IgD-negative memory B cell (primary cell): Measurements from ENCODE around the gene COL9A3. TPM values are rescaled to one million over a fixed set of nuclear protein-coding genes. Genes with fewer than 3 reads are reported as not detected.
"Not testable (repeated sequence)": the region's sequence is repeated elsewhere in the genome, so short reads cannot be mapped to it uniquely, and the experiment has no call there.

ENCODE experiments used
- H3K27ac Mint-ChIP-seq, 3 donors: one replicate each; pipeline ENCODE4 v1.8.0; 2020 to 2022; ENCODE audit warnings: mild to moderate bottlenecking in 3 of 3, mixed read lengths in 3 of 3, moderate library complexity in 1 of 3
- H3K27me3 Mint-ChIP-seq: one replicate; pipeline ENCODE4 v1.8.0; 2021; ENCODE audit warnings: mixed read lengths
- H3K36me3 Mint-ChIP-seq: one replicate; pipeline ENCODE4 v1.8.0; 2020; ENCODE audit warnings: mild to moderate bottlenecking, mixed read lengths
- H3K4me1 Mint-ChIP-seq, 3 donors: one replicate each; pipeline ENCODE4 v1.8.0; 2020 to 2022; ENCODE audit warnings: mixed read lengths in 3 of 3, mild to moderate bottlenecking in 1 of 3
- H3K4me3 Mint-ChIP-seq, 4 donors: one replicate each; pipeline ENCODE4 v1.8.0; 2020 to 2022; ENCODE audit warnings: mild to moderate bottlenecking in 4 of 4, mixed read lengths in 4 of 4, moderate library complexity in 3 of 4
- H3K9me3 Mint-ChIP-seq, 3 donors: one replicate each; pipeline ENCODE4 v1.8.0; 2020 to 2021; ENCODE audit warnings: mixed read lengths in 3 of 3, mild to moderate bottlenecking in 1 of 3
- polyA plus RNA-seq: library from polyadenylated mRNA; unstranded; fragments of 300-500 nt; fragmentation: Illumina TruSeq; gene quantifications from one replicate; pipeline ENCODE4 v1.2.3, GENCODE V29; 2021

The COL9A3 gene
- polyA plus RNA-seq, 1 donor from 2014 or later = 11.9 TPM

DNA sequence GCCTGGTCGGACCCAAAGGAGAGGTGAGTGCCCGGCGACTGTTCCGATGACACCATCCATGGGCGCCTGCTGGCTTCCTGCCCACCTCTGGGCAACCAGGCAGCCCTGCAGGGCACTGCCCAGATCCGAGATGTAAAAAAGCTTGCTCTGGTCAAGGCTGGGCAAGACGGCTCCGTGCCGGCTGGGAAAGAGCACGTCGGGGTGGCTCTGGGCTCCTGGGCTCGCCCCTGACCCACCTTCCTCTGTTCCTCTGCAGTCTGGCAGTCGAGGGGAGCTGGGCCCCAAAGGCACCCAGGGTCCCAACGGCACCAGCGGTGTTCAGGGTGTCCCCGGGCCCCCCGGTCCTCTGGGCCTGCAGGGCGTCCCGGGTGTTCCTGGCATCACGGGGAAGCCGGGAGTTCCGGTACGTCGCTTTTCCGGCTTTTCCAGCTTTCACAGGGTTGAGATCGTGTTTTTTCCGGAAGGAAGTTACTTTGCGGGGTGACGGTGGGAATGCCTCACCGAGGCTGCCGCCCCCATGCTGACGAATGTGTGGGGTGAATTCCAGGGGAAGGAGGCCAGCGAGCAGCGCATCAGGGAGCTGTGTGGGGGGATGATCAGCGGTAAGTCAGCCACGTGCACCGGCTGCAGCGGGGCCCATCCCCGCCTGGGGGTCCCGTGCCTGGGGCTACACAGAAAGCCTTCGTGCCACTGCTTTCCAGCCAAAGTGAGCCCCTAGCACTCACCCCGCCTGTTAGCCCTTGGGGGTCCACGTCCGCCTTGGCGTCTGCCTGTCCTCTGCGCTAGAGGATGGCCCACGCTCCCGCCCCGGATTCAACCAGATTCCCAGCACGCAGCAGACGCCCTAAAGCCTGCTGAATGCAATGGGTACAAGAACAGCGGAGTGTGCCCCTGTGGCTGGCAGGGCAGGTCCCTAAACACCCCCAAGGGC lies 19.3 kb downstream of the COL9A3 start:
- peaks cover 26 to 30% (median 28%) of the 10 kb centered on the region in 3 donors for H3K4me1 Mint-ChIP-seq
- H3K4me3 Mint-ChIP-seq = peak overlapping the region in 2 of 4 donors; percentile 13 to 60
- H3K36me3 Mint-ChIP-seq = peaks cover 8% of the 10 kb centered on the region
- no peaks in the 10 kb centered on the region for H3K9me3 Mint-ChIP-seq
- peak overlapping the region in 1 of 3 donors; percentile 91 for H3K27ac Mint-ChIP-seq
- peaks cover 9% of the 10 kb centered on the region for H3K27me3 Mint-ChIP-seq

DNA sequence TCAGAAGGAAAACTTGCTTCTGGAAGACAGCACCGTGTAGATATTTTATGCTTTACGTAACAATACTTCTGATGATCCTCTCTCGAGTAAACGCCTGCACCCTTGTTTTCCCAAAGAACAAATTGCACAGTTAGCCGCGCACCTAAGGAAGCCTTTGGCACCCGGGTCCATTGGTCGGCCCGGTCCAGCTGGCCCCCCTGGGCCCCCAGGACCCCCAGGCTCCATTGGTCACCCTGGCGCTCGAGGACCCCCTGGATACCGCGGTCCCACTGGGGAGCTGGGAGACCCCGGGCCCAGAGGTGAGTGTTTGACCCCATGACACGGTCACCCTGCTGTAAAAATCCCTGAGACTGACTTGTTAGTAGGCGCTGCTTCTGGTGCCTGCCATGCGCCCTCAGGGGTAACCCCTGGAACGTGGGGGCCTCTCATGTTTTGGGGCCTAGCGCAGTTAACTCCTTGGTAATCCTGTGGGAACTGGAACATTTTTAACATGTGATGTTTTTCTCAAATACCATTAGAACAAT lies 20.2 kb downstream of the COL9A3 start:
- peak overlapping the region in 2 of 3 donors; percentile 91 to 97 for H3K27ac Mint-ChIP-seq
- no peaks in the 10 kb centered on the region for H3K9me3 Mint-ChIP-seq
- H3K27me3 Mint-ChIP-seq = peaks cover 9% of the 10 kb centered on the region
- H3K36me3 Mint-ChIP-seq = peaks cover 8% of the 10 kb centered on the region
- H3K4me1 Mint-ChIP-seq = peaks cover 24 to 26% (median 24%) of the 10 kb centered on the region in 3 donors
- H3K4me3 Mint-ChIP-seq = peak overlapping the region in 2 of 4 donors; percentile 63 to 70

DNA sequence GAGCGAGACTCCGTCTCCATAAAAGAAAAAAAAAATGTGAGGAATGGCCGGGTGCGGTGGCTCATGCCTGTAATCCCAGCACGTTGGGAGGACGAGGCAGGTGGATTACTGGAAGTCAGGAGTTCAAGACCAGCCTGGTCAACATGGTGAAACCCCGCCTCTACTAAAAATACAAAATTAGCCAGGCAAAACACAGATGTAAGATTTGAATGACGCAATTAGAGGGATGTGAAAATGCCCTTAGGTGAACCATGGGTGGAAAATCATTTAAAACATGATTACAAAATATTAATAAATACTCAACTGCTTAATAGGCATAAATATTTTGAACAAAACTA lies 20.9 kb downstream of the COL9A3 start:
- peak overlapping the region; percentile 91 to 97 (median 97) for H3K27ac Mint-ChIP-seq
- no peaks in the 10 kb centered on the region for H3K9me3 Mint-ChIP-seq
- H3K27me3 Mint-ChIP-seq = peaks cover 6% of the 10 kb centered on the region
- H3K36me3 Mint-ChIP-seq = peaks cover 8% of the 10 kb centered on the region
- H3K4me1 Mint-ChIP-seq = peaks cover 19 to 21% (median 20%) of the 10 kb centered on the region in 3 donors
- peak overlapping the region in 3 of 4 donors; percentile 39 to 70 (median 66) for H3K4me3 Mint-ChIP-seq

DNA sequence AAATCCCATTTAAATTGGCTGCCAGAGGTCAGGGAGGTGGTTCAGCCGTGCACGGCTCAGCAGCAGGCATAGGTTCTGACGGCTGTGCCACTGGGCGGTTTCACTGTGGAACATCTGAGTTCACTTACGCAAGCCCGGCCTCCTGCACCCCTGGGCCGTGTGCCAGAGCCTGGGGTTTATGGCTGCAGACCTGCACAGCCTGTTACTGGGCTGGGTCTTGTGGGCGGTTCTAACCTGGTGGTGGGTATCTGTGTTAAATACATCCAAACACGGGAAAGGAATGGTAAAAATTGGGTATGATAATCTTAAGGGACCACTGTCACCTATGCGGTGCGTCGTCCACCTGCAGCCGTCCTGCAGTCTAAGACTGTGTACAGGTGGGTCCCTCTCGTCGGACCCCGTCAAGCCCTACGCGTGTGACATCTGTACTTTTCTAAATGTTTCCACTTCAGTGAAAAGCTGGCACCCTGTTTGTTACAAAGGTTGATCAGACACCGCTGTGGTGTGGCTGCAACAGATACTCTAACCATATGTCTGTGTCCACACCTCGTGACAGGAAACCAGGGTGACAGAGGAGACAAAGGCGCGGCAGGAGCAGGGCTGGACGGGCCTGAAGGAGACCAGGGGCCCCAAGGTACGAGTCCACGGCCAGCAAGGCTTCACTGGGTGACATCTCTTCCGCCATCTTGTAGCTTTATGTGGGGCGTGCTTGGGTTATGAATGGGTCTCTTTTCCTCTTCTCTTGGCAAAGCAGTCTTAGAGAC lies 21.5 kb downstream of the COL9A3 start:
- H3K27me3 Mint-ChIP-seq = peaks cover 4% of the 10 kb centered on the region
- H3K36me3 Mint-ChIP-seq = peaks cover 8% of the 10 kb centered on the region
- H3K9me3 Mint-ChIP-seq = no peaks in the 10 kb centered on the region
- peak overlapping the region; percentile 39 to 70 (median 62) for H3K4me3 Mint-ChIP-seq
- peaks cover 14 to 18% (median 16%) of the 10 kb centered on the region in 3 donors for H3K4me1 Mint-ChIP-seq
- peak overlapping the region; percentile 91 to 97 (median 97) for H3K27ac Mint-ChIP-seq

DNA sequence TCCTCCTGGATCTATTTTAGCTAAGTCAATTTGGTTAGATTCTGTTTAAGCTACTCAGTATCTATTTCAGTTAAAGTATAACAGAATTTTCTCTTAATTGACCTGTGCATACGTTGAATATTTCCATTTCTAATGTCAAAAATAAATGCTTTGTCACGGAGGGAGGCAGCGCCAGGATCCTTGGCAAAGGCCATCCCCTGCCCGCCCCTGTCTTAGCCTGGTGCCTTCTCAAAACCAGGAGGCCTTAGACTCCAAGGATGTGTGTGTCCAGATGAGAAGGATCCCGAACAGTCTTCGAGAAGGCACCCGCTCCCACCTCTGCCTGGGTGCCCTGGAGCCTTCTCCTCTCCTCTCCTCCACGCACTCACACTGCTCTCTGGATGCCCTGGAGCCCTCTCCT lies 22.4 kb downstream of the COL9A3 start:
- no peaks in the 10 kb centered on the region for H3K9me3 Mint-ChIP-seq
- peaks cover 8% of the 10 kb centered on the region for H3K36me3 Mint-ChIP-seq
- no peak overlapping the region for H3K4me3 Mint-ChIP-seq
- H3K27ac Mint-ChIP-seq = peak overlapping the region in 2 of 3 donors; percentile 23 to 91
- H3K4me1 Mint-ChIP-seq = peaks cover 14 to 18% (median 16%) of the 10 kb centered on the region in 3 donors
- peaks cover 4% of the 10 kb centered on the region for H3K27me3 Mint-ChIP-seq

DNA sequence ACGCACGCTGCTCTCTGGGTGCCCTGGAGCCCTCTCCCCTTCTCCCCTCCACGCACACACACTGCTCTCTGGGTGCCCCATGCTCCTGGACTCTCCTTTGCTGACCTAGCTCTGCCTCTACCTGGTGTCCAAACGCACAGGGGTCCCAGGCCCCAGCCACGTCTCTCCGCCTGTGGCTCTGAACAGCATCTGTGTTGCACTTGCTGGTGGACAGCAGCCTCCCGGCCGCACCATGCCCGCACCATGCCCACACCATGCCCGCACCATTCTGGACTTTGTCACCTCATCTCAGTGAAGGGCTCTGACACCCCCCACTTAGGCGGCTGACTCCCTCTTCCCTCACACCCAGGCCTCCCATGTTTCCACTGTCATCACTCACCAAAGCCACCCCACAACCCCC lies 23.0 kb downstream of the COL9A3 start:
- Mint-ChIP-seq H3K27ac (no peak overlapping the region), H3K4me3 (peak overlapping the region in 1 of 4 donors; percentile 32), H3K27me3 (peaks cover 4% of the 10 kb centered on the region), H3K4me1 (peaks cover 14 to 18% (median 16%) of the 10 kb centered on the region in 3 donors), H3K36me3 (peaks cover 8% of the 10 kb centered on the region), H3K9me3 (no peaks in the 10 kb centered on the region)

DNA sequence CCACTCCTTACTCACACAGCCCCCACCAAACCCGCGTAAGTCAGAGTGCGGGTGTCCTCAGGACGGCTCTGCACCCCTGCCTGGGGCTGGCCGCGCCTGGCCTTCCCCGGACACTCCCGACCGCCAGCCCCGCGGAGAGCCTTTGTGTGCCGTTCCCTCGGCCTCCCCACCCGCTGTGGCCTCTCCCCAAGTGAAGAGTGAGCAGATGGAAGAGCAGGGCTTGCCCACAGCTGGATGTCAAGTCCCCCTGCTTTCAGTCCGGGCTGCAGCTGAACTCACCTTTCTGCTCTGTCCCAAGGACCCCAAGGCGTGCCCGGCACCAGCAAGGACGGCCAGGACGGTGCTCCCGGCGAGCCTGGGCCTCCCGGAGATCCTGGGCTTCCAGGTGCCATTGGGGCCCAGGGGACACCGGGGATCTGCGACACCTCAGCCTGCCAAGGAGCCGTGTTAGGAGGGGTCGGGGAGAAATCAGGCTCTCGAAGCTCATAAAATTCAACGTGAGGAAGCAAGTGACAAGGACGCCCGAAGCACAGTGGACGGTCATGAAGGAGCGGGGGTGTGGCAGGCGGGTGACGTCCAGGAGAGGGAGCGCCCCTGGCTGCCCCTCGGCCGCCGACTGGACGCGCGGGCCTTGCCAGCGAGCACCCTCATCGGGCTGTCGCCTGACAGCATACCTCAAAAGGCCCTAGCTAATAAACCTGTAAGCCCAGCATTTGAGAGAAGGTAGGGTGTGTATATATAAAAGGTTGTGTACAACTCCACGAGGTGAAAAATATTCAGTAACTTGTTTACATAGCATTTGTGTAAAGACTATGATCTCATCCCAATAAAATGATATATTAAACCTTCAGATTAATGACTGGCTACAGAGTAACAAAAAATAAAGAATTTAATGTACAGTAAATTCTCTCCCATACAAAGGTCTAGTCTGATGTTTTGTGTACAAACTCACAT lies 23.7 kb downstream of the COL9A3 start:
- H3K4me3 Mint-ChIP-seq = peak overlapping the region in 1 of 4 donors; percentile 17
- peaks cover 14 to 16% (median 16%) of the 10 kb centered on the region in 3 donors for H3K4me1 Mint-ChIP-seq
- peaks cover 4% of the 10 kb centered on the region for H3K27me3 Mint-ChIP-seq
- peaks cover 7% of the 10 kb centered on the region for H3K36me3 Mint-ChIP-seq
- no peak overlapping the region for H3K27ac Mint-ChIP-seq
- no peaks in the 10 kb centered on the region for H3K9me3 Mint-ChIP-seq

DNA sequence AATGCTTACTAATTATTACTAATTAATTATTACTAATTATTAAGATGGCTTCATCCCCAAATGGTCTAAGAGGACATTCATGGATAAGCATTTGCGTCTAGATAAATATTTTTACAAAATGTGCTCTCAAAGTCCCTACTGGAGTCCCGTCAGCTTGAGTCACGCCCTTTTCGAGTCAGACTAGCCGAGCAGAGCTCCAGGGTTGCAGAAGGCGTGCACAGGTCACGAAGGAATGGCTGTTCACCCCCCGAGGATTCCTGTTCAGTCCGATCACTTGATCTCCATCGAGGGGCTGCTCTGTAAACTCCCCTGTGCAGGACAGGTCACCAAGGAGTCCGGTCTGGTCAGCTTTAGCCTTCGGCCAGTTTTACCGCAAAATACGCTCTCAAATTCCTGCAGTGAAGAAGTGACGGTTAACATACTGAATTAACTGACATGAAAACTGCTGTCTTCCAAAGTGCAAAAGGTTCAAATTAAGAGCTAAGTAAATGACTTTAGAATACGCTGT lies 24.9 kb downstream of the COL9A3 start:
- H3K27ac Mint-ChIP-seq = no peak overlapping the region
- H3K4me3 Mint-ChIP-seq = no peak overlapping the region
- peaks cover 6% of the 10 kb centered on the region for H3K36me3 Mint-ChIP-seq
- H3K4me1 Mint-ChIP-seq = peaks cover 13 to 16% (median 13%) of the 10 kb centered on the region in 3 donors
- peaks cover 4% of the 10 kb centered on the region for H3K27me3 Mint-ChIP-seq
- H3K9me3 Mint-ChIP-seq = no peaks in the 10 kb centered on the region

DNA sequence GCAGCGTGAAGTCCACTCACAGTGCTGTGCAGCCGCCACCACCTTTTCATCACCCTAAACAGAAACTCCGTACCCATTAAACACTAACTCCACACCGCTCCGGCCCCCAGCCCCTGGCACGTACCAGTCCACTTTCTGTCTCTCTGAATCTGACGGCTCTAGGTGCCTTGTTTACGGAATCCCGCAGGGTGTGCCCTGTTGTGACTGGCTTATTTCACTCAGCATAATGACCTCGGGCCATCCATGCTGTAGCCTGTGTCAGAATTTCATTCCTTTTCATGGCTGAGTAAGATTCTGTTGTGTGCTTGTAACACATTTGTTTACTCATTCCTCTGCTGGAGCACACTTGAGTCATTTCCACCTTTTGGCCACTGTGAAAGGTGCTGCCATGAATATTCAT lies 26.8 kb downstream of the COL9A3 start:
- H3K4me1 Mint-ChIP-seq = peaks cover 1 to 2% (median 2%) of the 10 kb centered on the region in 3 donors
- H3K27me3 Mint-ChIP-seq = no peaks in the 10 kb centered on the region
- H3K36me3 Mint-ChIP-seq = peaks cover 8% of the 10 kb centered on the region
- H3K4me3 Mint-ChIP-seq = no peak overlapping the region
- H3K27ac Mint-ChIP-seq = peak overlapping the region in 1 of 3 donors; percentile 29
- H3K9me3 Mint-ChIP-seq = no peaks in the 10 kb centered on the region

DNA sequence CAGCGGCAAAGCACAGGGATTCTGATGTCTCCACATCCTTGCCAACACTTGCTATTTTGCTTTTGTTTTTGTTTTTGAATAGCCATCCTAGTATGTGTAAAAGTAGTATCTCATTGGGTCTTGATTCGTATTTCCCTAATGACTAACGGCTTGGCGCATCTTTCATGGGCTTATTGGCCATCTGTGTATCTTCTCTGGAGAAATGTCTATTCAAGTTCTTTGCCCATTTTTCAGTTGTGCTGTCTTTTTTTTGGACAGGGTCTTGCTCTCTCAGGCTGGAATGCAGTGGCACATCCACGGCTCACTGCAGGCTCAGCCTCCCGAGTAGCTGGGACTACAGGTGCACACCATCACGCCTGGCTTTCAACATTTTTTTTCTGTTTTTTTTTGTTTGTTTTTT lies 27.3 kb downstream of the COL9A3 start:
- H3K4me1 Mint-ChIP-seq = peaks cover 0 to 4% (median 0%) of the 10 kb centered on the region in 3 donors
- no peaks in the 10 kb centered on the region for H3K27me3 Mint-ChIP-seq
- peaks cover 9% of the 10 kb centered on the region for H3K36me3 Mint-ChIP-seq
- no peak overlapping the region for H3K27ac Mint-ChIP-seq
- H3K9me3 Mint-ChIP-seq = no peaks in the 10 kb centered on the region
- H3K4me3 Mint-ChIP-seq = peak overlapping the region in 2 of 4 donors; percentile 9 to 47

DNA sequence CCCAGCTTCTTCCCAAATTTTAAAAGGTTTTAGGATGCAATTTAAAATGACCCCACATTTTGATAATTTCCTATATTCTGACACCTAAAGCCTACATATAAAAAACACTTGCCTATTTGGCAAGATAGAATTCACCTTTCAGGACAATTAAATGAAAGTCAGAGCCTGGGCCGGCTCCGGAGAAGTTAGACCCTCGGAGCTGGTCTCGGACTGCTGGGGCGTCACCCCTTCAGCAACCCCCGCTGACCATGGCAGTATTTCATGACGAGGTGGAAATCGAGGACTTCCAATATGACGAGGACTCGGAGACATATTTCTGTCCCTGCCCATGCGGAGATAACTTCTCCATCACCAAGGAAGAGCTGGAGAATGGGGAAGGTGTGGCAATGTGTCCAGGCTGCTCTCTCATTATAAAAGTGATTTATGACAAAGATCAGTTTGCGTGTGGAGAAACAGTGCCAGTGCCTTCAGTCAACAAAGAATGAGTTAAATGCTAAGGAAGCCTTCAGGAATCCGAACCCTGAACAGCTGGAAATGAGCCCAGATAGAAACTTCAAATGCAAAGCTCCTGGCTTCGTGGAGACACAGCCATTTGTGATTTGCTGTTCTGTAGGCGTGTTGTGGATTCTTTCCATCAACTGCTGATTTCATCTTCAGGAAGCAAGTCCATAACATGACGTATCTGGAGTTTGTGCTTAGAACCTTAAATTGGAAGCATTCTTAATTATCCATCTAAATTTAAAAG lies 28.7 kb downstream of the COL9A3 start:
- no peak overlapping the region for H3K4me3 Mint-ChIP-seq
- peaks cover 0 to 4% (median 0%) of the 10 kb centered on the region in 3 donors for H3K4me1 Mint-ChIP-seq
- peaks cover 9% of the 10 kb centered on the region for H3K36me3 Mint-ChIP-seq
- no peaks in the 10 kb centered on the region for H3K9me3 Mint-ChIP-seq
- no peak overlapping the region for H3K27ac Mint-ChIP-seq
- H3K27me3 Mint-ChIP-seq = no peaks in the 10 kb centered on the region

DNA sequence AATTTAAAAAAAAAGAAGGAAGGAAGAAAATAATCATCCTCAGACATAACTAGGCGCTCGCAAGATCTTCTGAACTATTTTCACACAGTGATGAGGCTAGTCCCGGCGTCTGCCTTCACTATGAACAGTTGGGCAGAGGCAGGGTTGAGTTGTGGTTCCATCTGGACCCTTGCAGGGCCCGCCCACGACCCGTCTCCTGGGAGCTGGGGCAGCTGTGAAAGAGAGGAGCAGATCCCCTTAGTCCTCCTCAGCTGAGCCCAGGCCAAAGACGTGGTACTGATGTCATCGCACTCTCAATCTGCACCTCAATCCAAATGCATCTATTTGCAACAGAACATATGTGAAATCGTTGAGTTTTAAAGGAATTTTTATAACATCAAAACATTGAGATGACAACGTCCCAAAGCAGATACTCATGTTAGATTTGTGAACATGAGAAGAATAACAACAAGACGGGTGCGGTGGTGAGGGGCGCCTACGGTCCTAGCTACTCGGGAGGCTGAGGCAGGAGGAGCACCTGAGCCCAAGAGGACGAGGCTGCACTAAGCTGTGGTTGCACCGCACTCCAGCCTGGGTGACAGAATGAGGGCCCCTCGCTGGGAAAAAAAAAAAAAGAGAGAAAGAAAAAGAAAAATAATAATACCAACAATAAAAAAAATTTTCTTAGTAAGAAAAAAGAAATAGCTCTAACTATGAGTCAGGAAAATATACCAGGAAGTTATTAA lies 29.5 kb downstream of the COL9A3 start:
- Mint-ChIP-seq H3K36me3 (peaks cover 6% of the 10 kb centered on the region), H3K27ac (no peak overlapping the region), H3K27me3 (no peaks in the 10 kb centered on the region), H3K4me1 (peaks cover 0 to 4% (median 0%) of the 10 kb centered on the region in 3 donors), H3K4me3 (no peak overlapping the region), H3K9me3 (no peaks in the 10 kb centered on the region)

DNA sequence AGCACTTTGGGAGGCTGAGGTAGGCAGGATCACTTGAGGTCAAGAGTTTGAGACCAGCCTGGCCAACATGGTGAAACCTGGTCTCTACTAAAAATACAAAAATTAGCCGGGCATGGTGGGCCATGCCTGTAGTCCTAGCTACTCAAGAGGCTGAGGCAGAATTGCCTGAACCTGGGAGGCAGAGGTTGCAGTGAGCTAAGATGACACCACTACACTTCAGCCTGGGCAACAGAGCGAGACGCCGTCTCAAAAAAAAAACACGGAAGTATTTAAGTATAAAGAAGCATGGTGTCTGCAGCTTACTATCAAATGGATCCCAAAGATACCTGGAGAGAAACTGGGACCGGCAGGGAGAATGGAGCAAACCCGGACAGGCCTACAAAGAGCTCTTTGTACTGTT lies 32.1 kb downstream of the COL9A3 start:
- not testable (repeated sequence) for H3K4me3 Mint-ChIP-seq, H3K27me3 Mint-ChIP-seq, H3K9me3 Mint-ChIP-seq, H3K4me1 Mint-ChIP-seq, H3K27ac Mint-ChIP-seq
- H3K36me3 Mint-ChIP-seq = peaks cover 12% of the 10 kb centered on the region
